Renal pelvis (tissue), 4 donors: ENCODE data around the gene STIM1. TPM values are rescaled to one million over a fixed set of nuclear protein-coding genes. Genes with fewer than 3 reads are reported as not detected.

Experiments used
- DNase-seq: peaks from one replicate; pipeline ENCODE4 v3.0.0-alpha.2; 2013
- polyA plus RNA-seq, 3 donors: library from polyadenylated mRNA; unstranded; fragments of 120-200 nt; gene quantifications; one replicate each; pipeline ENCODE4 v1.2.1, GENCODE V29; 2013; ENCODE audit not compliant: insufficient read length in 3 of 3

The STIM1 gene
- polyA plus RNA-seq, 3 donors = 31.3 to 41.6 (median 33.2) TPM

- DNase-seq = no peak
Measured at GRCh38 chr11:3826721-3827120, 28.7 kb upstream of the STIM1 start.

GRCh38 chr11:3827434-3828186 is 27.9 kb upstream of the STIM1 start:
- no peak for DNase-seq

DNA sequence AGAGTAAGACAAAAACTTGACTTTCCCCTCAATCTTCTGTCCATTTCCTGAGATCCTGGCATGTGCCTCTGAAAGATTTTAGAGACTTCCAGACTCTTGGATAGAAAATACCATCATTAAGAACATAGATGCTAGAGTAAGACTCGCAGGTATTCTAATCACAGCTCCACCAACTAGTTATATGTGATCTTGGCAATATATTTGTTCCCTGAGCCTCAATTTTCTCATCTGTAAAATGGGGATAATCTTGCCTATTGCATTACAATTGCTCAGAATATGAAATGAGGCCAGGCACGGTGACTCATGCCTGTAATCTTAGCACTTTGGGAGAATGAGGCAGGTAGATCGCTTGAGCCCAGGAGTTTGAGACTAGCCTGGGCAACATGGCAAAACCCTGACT is 25.4 kb upstream of the STIM1 start:
- no peak for DNase-seq

- no peak for DNase-seq
Measured at GRCh38 chr11:3830730-3831129, 24.7 kb upstream of the STIM1 start.

GRCh38 chr11:3831378-3832239 is 23.9 kb upstream of the STIM1 start:
- no peak for DNase-seq

GRCh38 chr11:3832816-3833215 is 22.6 kb upstream of the STIM1 start:
- DNase-seq = no peak

- DNase-seq = no peak
Measured at GRCh38 chr11:3833449-3833848, 22.0 kb upstream of the STIM1 start.

- no peak for DNase-seq
Measured at GRCh38 chr11:3834349-3834663, 21.2 kb upstream of the STIM1 start.

GRCh38 chr11:3834664-3835461 is 20.6 kb upstream of the STIM1 start:
- DNase-seq = no peak

DNA sequence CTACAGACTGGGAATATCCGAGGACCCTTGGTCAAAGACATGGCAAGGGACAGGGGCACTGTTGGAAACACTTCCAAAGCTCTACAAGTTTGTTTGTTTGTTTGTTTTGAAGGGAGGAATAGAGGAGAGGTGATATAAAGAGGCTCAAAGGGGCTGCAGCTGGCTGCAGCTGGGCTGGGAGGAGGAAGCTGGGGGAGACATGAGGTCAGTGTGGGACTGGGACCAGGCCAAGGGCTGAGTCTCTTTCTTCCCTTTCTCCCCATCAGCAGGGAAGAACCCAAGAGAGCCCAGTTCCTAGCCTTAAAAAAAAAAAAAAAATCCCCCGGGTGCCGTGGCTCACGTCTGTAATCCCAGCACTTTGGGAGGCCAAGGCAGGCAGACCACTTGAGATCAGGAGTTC is 19.7 kb upstream of the STIM1 start:
- DNase-seq = no peak

GRCh38 chr11:3836903-3837302 is 18.6 kb upstream of the STIM1 start:
- DNase-seq = no peak

DNA sequence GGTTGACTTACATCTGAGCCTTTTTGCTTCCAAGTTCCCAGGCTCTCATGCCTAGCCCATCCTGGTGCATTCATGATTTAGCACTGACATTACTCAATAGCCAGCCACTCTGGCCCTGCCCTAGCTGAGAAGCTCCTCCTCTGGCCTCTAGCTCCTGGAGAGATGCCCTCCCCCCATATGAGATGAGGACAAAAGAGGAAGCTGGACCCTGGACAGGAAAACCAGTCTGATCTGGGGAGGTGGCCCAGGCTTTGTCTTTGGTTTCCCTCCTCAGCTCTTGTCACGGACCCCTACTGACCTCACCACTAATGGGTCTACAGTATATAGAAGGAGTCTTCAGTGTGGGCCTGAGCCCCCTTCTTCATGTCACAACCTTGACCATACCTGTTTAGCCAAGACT is 17.7 kb upstream of the STIM1 start:
- no peak for DNase-seq

DNA sequence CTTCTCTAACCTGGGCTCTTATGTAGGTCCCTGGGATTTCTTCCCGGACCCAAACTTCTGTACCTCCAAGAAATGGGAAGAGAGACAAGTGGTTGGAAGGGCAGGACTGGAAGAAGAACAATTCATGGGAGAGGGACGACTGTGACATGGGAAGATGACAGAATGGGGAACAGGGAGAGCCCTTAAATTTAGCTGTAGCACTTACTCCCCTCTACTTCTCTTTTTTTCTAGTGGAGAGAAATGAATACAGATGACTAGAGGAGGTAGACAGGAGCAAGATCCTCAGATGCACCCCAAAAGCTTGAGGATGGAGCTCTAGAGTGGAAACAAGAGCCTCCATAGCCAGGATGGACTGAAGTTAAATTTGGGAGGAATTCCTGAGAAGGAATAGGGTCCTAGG is 17.0 kb upstream of the STIM1 start:
- no peak for DNase-seq

- no peak for DNase-seq
Measured at GRCh38 chr11:3840004-3840869, 15.2 kb upstream of the STIM1 start.

DNA sequence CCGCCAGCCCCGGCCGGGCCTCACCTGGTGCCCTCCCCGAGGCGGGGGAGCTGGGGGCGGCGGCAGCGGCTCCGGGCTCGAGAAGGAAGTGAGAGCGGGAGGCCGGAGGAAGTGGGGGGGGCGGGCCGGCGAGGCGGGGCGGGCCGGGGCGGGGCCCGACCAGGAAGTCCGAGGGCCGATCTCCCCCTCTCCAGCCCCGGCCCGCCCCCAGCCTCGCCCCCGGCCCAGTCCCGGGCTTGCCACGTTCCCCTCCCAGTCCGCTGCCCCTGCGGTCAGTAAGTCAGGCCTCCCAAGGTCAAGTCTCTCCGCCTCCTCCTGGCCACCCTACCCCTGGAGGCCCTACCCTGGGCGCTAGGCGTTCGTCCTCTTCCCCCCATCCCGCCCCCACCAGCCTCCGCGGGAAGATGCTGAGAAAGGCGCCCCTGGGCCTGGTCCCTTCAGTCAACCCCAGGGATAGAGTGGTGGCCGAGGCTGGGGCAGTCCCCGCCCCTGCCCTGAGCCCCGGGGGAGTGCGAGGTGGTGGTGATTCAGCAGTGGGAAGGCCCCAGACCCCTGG is 14.5 kb upstream of the STIM1 start, which contains the start of gene RHOG:
RHOG (minus strand) TSS at position 90 of the 556 bp plus-strand sequence. CDS start 12,821 bp downstream, outside the sequence.
- DNase-seq = peak; percentile 73

DNA sequence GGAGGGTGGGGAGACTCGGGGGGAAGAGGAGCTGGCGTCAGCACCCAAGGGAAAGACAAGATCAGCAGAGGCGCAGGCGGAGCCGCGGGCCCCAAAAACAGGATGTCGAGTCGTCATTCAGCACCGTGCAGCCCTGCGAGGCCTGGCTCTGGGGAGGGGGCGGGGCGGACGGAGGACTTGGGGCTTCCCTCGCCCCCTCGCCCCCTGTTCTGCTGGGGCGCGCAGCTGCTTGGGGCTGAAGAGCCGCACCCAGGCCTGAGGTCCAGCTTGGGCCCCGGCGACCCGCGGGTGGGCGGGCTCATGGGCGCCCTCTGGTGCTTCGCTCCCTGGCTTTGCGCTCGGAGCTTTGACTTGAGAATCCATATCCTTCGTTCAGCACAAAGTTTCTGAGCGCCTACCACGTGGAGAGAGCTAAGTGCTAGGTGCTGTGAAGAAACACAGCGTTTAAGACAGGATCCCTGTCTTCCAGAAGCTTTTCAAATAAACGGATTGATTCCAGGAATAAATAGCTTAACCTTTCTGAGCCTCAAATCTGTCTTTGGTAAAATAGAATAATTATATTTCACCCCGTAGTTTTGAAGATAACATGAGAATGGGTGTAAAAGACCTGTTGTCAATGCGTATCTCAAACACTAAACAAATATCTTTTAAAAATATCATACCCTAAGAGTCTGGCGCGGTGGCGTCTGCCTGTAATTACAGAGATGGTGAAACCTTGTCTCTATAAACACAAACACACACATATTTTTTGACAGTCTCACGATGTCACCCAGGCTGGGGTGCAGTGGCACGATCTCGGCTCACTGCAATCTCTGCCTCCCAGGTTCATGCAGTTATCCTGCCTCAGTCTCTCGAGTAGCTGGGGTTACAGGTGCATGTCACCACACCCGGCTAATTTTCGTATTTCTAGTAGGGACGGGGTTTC is 13.8 kb upstream of the STIM1 start:
- DNase-seq = peak; percentile 79

DNA sequence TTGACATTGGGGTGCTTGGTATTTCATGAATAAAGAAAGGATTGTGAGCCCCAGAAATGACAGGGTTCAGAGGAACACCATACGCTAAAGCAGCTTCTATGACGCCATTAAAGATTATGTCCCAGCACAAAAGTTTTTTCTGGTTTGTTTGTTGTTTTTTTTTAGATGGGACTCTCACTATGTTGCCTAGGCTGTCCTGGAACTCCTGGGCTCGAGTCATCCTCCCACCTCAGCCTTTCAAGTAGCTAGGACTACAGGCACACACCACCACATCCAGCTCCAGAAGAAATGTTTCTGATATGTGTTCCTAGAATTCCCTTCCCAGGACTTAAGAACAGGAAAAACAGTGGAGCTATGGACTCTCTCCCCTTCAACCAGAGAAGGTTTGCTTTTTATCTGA is 12.1 kb upstream of the STIM1 start:
- DNase-seq = no peak

- no peak for DNase-seq
Measured at GRCh38 chr11:3845246-3845645, 10.2 kb upstream of the STIM1 start.

DNA sequence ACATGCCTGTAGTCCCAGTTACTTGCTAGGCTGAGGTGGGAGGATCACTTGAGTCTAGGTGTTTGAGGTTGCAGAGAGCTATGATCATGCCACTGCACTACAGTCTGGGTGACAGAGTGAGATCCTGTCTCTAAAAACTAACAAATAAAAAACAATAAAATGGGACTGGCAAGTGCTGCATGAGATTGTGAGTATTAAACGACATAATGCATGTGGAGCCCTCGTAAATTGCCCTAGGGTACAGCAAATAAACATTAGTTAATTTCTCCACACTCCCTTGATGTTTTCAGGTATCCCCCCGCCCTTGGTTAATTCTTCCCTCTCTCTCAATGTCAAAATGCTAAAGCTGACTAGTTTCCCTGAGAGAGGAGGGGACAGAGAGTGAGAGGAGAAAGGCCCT is 9.8 kb upstream of the STIM1 start:
- DNase-seq = no peak

- no peak for DNase-seq
Measured at GRCh38 chr11:3849297-3849874, 6.1 kb upstream of the STIM1 start.
